H1 (cell line): ENCODE measurements around the gene FAM114A2. TPM values are rescaled to one million over a fixed set of nuclear protein-coding genes. Genes with fewer than 3 reads are reported as not detected.

Experiments
- ASH2L ChIP-seq: fragments of 200-600, 300-600 bp; sonication (generic); IDR thresholded peaks from one replicate; pipeline ENCODE4 v1.7.1; 2017; ENCODE audit warnings: low read length
- BACH1 ChIP-seq: IDR thresholded peaks from 2 replicates; pipeline ENCODE4 v1.6.1; 2012; ENCODE audit warnings: low read length, improper control_type of control experiment
- BRCA1 ChIP-seq: IDR thresholded peaks from 2 replicates; pipeline ENCODE4 v1.6.1; 2012; ENCODE audit warnings: low read depth, low read length, improper control_type of control experiment
- HDAC6 ChIP-seq: IDR thresholded peaks from one replicate; pipeline ENCODE4 v1.7.1; 2012; ENCODE audit warnings: low read depth, mild to moderate bottlenecking, inconsistent platforms, low read length, moderate library complexity
- KDM5A ChIP-seq: fragments of 200-600 bp; IDR thresholded peaks from 2 replicates; pipeline ENCODE4 v1.7.1; 2012; ENCODE audit warnings: mild to moderate bottlenecking, low read length, inconsistent platforms, mixed read lengths
- RNF2 ChIP-seq: fragments of 200-900, 300-1000 bp; sonication (generic); IDR thresholded peaks from 2 replicates; pipeline ENCODE4 v1.7.1; 2016; ENCODE audit warnings: borderline replicate concordance, low read depth, mild to moderate bottlenecking, antibody characterized with exemption, low read length; ENCODE audit not compliant: poor library complexity, severe bottlenecking; ENCODE audit errors: missing control alignments
- polyA plus RNA-seq, 7 experiments: library from polyadenylated mRNA; depleted of rRNA in 3 of 7; stranded (reverse) in 5 of 7; unstranded in 2 of 7; fragments of >200 nt in 5 of 7; fragments of 200-250 nt in 2 of 7; gene quantifications; 1 replicate in 5 of 7; 2 replicates in 1 of 7; 4 replicates in 1 of 7; pipeline versions ENCODE4 v1.2.1 to v1.2.3, GENCODE V29; 2011 to 2013; ENCODE audit warnings: missing spikeins in 2 of 7, mixed read lengths in 2 of 7
- total RNA-seq: library from RNA; stranded (reverse); fragmentation: NEBNext Ultra II Directional; extraction: Animal tissue kit (Norgen Biotek cat#: 25700); gene quantifications from 2 replicates; pipeline ENCODE4 v1.2.1, GENCODE V29; 2021

FAM114A2 gene
- total and polyA plus RNA-seq, 2 of the 8 experiments (the other 6 are each of a cell fraction or from before 2014, with no cell fraction given) = 3.8 to 9.2 TPM

DNA sequence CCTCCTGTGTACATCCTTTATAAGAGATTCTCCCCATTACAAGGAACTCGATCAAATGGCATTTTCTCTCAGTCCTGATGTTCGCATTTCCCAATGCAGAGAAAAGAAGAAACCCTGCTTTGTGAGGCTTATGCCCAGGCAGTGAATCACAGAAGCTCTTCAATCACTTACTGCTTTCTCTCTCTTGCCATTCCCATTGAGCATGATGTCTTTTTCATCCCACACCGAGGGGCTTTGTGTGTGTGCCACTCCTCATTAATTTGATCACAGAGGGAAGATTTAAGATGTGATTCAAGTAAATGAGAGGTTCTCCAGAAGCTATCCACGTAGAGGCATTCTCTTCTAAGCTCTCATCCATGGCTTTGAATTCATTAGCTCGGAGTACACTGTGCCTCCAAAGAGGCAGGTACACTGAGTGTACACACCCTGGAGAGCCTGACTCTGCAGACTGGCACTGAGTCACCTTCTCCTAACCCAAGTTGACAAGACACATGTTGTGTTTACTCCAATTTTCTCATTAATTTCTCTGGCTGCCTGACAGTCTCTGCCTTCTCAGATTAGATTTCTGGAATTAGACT lies 45.4 kb upstream of the FAM114A2 start (continued):
- TF ChIP-seq BRCA1 (no peak), ASH2L (no peak), BACH1 (no peak), RNF2 (no peak), HDAC6 (no peak), KDM5A (no peak)
